Endothelial cell of umbilical vein (primary cell): ENCODE results near the gene ZNF407. TPM values are rescaled to one million over a fixed set of nuclear protein-coding genes. Genes with fewer than 3 reads are reported as not detected.

ENCODE experiments used
- BruUV-seq: library from RNA; stranded (reverse); fragments of 400-500 nt; replicated peaks from 2 replicates; lab custom pipeline; 2021; lab: Mats Ljungman, UMichigan
- CTCF ChIA-PET: fragments of 300-600, 350-600 bp; sonication (Branson Sonifier 250); formaldehyde crosslinking; loops from one replicate; lab custom pipeline; 2021; ENCODE audit warnings: antibody characterized with exemption, inconsistent platforms; lab: Charles Lee
- POLR2A ChIA-PET: fragments of 300-600, 350-600 bp; sonication (Branson Sonifier 250); formaldehyde crosslinking; loops from one replicate; lab custom pipeline; 2021; ENCODE audit warnings: antibody characterized with exemption, inconsistent platforms; lab: Charles Lee
- DNase-seq: peaks from one replicate; pipeline ENCODE4 v3.0.0-alpha.2; 2011; ENCODE audit warnings: low read depth, low spot score
- FAIRE-seq: peaks from 2 replicates; lab custom pipeline; 2011; peaks lifted over from hg19 to GRCh38; lab: Jason Lieb, UNC
- H2AFZ ChIP-seq: 2 replicates; pipeline ENCODE4 v1.6.0; 2012; ENCODE audit warnings: low read depth, low read length, control low read depth, inconsistent platforms
- H3K27ac ChIP-seq: 2 replicates; pipeline ENCODE4 v1.5.1; 2011; ENCODE audit warnings: low read depth, mild to moderate bottlenecking, control low read depth, low read length, moderate library complexity; ENCODE audit not compliant: insufficient read depth
- H3K27me3 ChIP-seq, 2 experiments: 2 replicates each; pipeline versions ENCODE4 v1.6.0 to v1.6.1; 2011; ENCODE audit warnings: low read length in 2 of 2, mixed read lengths in 1 of 2; ENCODE audit not compliant: control insufficient read depth in 2 of 2, insufficient read depth in 2 of 2
- H3K36me3 ChIP-seq, 2 experiments: 2 replicates in 1 of 2; 3 replicates in 1 of 2; pipeline ENCODE4 v1.5.1; 2011; ENCODE audit warnings: low read length in 2 of 2, mild to moderate bottlenecking in 1 of 2, moderate library complexity in 1 of 2; ENCODE audit not compliant: control insufficient read depth in 2 of 2, insufficient read depth in 2 of 2; ENCODE audit errors: extremely low read depth in 1 of 2
- H3K4me1 ChIP-seq: 3 replicates; pipeline ENCODE4 v1.5.1; 2011; ENCODE audit warnings: mild to moderate bottlenecking, low read length; ENCODE audit not compliant: control insufficient read depth, insufficient read depth; ENCODE audit errors: extremely low read depth
- H3K4me2 ChIP-seq: 2 replicates; pipeline ENCODE4 v1.6.1; 2011; ENCODE audit warnings: low read length, control low read depth, mixed read lengths; ENCODE audit not compliant: insufficient read depth
- H3K4me3 ChIP-seq, 3 experiments: fragments of 200-600 bp in 1 of 3; sonication (generic), shearing (Covaris generic) in 1 of 3; replicated peaks in 1 of 3; 2 replicates each; pipeline ENCODE4 v1.5.1; 2011 to 2016; ENCODE audit warnings: control low read depth in 3 of 3, low read length in 3 of 3, mild to moderate bottlenecking in 2 of 3, inconsistent platforms in 1 of 3, low read depth in 1 of 3, moderate library complexity in 1 of 3; ENCODE audit not compliant: insufficient read depth in 1 of 3
- H3K79me2 ChIP-seq: 2 replicates; pipeline ENCODE4 v1.6.0; 2012; ENCODE audit warnings: low read length, inconsistent platforms; ENCODE audit not compliant: control insufficient read depth, insufficient read depth
- H3K9ac ChIP-seq: replicated peaks from 2 replicates; pipeline ENCODE3; 2011; ENCODE audit warnings: low read length, control low read depth; ENCODE audit not compliant: insufficient read depth; ENCODE audit errors: extremely low read depth
- H3K9me1 ChIP-seq: replicated peaks from 3 replicates; pipeline ENCODE4 v1.6.0; 2011; ENCODE audit warnings: mild to moderate bottlenecking, low read length; ENCODE audit not compliant: control insufficient read depth, insufficient read depth; ENCODE audit errors: extremely low read depth
- H3K9me3 ChIP-seq: replicated peaks from 2 replicates; pipeline ENCODE4 v1.5.1; 2012; ENCODE audit warnings: low read length, inconsistent platforms; ENCODE audit not compliant: control insufficient read depth, insufficient read depth
- H4K20me1 ChIP-seq: replicated peaks from 2 replicates; pipeline ENCODE3; 2011; ENCODE audit warnings: mild to moderate bottlenecking, low read length; ENCODE audit not compliant: control insufficient read depth, insufficient read depth; ENCODE audit errors: extremely low read depth
- EZH2 ChIP-seq: IDR thresholded peaks from 2 replicates; pipeline ENCODE4 v1.6.1; 2012; ENCODE audit warnings: borderline replicate concordance, low read depth, mild to moderate bottlenecking, moderate library complexity, low read length, inconsistent platforms; ENCODE audit not compliant: severe bottlenecking
- FOS ChIP-seq: IDR thresholded peaks from 2 replicates; pipeline ENCODE4 v1.6.1; 2011; ENCODE audit warnings: mild to moderate bottlenecking, low read length, moderate library complexity, borderline replicate concordance; ENCODE audit not compliant: insufficient read depth
- GATA2 ChIP-seq: IDR thresholded peaks from 2 replicates; pipeline ENCODE4 v1.7.0; 2011; ENCODE audit warnings: low read depth, mild to moderate bottlenecking, moderate library complexity, mixed read lengths, low read length; ENCODE audit not compliant: insufficient read length, insufficient read depth
- JUN ChIP-seq: IDR thresholded peaks from 2 replicates; pipeline ENCODE4 v1.6.1; 2011; ENCODE audit warnings: borderline replicate concordance, low read depth; ENCODE audit not compliant: insufficient read length, insufficient read depth
- MYC ChIP-seq: IDR thresholded peaks from one replicate; pipeline ENCODE4 v1.6.1; 2011; ENCODE audit warnings: mild to moderate bottlenecking, low read depth, low read length
- POLR2A ChIP-seq: IDR thresholded peaks from 2 replicates; pipeline ENCODE4 v1.6.1; 2012; ENCODE audit warnings: low read depth, mild to moderate bottlenecking, control low read depth, low read length
- POLR2AphosphoS5 ChIP-seq: IDR thresholded peaks from 2 replicates; pipeline ENCODE4 v1.6.1; 2012; ENCODE audit warnings: low read depth, mild to moderate bottlenecking, control low read depth, low read length, moderate library complexity; ENCODE audit not compliant: insufficient read depth
- dilution Hi-C: fragments of 300-500 bp; cut with MboI; formaldehyde crosslinking; loops from one replicate; pipeline ENCODE4 v1.15.0; 2019; ENCODE audit warnings: low sequenced_read_pairs; ENCODE audit not compliant: extremely low pct_ligation_motif_present
- intact Hi-C: fragments of 100-400 bp; cut with micrococcal nuclease; formaldehyde crosslinking; loops from one replicate; pipeline ENCODE4 v1.10.0; 2022
- polyA plus RNA-seq, 4 experiments: library from polyadenylated mRNA; depleted of rRNA in 3 of 4; stranded (reverse) in 3 of 4; unstranded in 1 of 4; fragments of >200 nt; gene quantifications; 2 replicates each; pipeline versions ENCODE4 v1.2.1 to v1.2.3, GENCODE V29; 2011 to 2012; ENCODE audit warnings: missing spikeins in 1 of 4
- total RNA-seq: library from RNA; stranded (reverse); gene quantifications from 2 replicates; pipeline ENCODE4 v1.2.3, GENCODE V29; 2021
- TF ChIP-seq, protein P1 (sequence below): IDR thresholded peaks from 2 replicates; pipeline ENCODE4 v1.6.1; 2011; ENCODE audit not compliant: insufficient read depth, insufficient read length

The ZNF407 gene
- total and polyA plus RNA-seq, 2 donors (not counting 3 experiments of a cell fraction or from before 2014, with no cell fraction given): 3.8 to 20.1 TPM

DNA sequence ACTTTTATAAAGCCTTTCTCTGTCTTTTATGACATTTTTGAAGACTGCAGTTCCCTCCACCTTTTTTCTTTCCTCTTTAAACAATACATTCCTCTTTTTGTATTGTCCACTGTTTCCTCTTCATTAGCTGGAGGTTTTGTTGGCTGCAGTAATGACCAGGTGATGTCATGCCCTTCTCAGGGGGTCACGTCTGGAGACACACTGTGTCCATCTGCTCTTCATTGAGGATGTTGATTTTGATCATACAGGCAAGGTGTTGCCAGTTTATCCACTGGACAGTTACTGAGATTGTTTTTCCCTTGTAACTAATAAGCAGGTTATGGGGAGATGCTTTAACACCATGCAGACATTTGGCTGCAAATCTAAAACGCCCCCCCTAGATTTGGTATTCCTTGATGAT is 19.8 kb downstream of the ZNF407 start:
- Histone ChIP-seq H3K4me3 (no peak overlapping the region), H3K36me3 (no peaks in the 10 kb centered on the region), H3K4me1 (no peaks in the 10 kb centered on the region), H3K9ac (no peak overlapping the region), H2AFZ (no peak overlapping the region), H3K9me3 (no peaks in the 10 kb centered on the region), H3K27ac (no peak overlapping the region), H3K79me2 (peaks cover 14% of the 10 kb centered on the region), H3K27me3 (no peaks in the 10 kb centered on the region), H3K9me1 (no peaks in the 10 kb centered on the region), H3K4me2 (no peak overlapping the region), H4K20me1 (no peaks in the 10 kb centered on the region)
- no peak for FAIRE-seq
- intact Hi-C loops: no loop called here
- CTCF ChIA-PET: no interaction called here
- POLR2A ChIA-PET: no interaction called here
- peak; percentile 33 for DNase-seq
- dilution Hi-C loops: no loop called here
- no TSS peak for BruUV-seq
- TF ChIP-seq GATA2 (no peak), EZH2 (no peak), JUN (no peak), FOS (no peak), POLR2A (no peak)

DNA sequence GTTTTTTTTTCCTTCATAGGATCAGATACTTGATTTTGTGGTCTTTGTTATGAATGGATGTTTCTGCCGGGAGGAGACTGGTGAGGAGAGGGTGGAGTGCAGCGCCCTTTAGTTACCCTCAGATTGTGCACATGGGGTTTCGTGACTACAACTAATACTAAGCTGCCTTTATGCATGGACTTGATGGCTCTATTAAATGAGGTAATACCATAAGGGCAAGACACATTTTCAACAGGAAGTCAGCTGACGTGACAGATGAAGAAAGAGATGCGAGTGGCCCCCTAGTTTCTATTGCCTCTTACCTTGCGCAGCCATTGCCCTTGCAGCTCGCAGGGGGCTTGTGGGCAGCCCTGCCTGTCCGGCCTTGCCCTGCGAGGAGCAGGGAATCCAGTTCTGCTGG is 24.4 kb downstream of the ZNF407 start:
- H3K4me1 ChIP-seq: no peaks in the 10 kb centered on the region
- POLR2A ChIA-PET: no interaction called here
- dilution Hi-C loops: no loop called here
- no TSS peak for BruUV-seq
- H3K27me3 ChIP-seq: no peaks in the 10 kb centered on the region
- no peak overlapping the region for H3K27ac ChIP-seq
- H3K4me2 ChIP-seq: no peak overlapping the region
- TF ChIP-seq EZH2: no peak
- no peak for TF ChIP-seq MYC
- TF ChIP-seq FOS: no peak
- no peak for TF ChIP-seq POLR2A
- no peak for TF ChIP-seq JUN
- TF ChIP-seq GATA2: no peak
- no peak for TF ChIP-seq POLR2AphosphoS5
- TF ChIP-seq, protein P1, sequence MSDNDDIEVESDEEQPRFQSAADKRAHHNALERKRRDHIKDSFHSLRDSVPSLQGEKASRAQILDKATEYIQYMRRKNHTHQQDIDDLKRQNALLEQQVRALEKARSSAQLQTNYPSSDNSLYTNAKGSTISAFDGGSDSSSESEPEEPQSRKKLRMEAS: no peak
- no peaks in the 10 kb centered on the region for H4K20me1 ChIP-seq
- no peak overlapping the region for H3K9ac ChIP-seq
- no peak overlapping the region for H2AFZ ChIP-seq
- no peaks in the 10 kb centered on the region for H3K9me3 ChIP-seq
- H3K79me2 ChIP-seq: peaks cover 8% of the 10 kb centered on the region
- CTCF ChIA-PET: no interaction called here
- no peaks in the 10 kb centered on the region for H3K36me3 ChIP-seq
- intact Hi-C loops: loop anchor here (10.0 kb wide), 1 partner anchor 1723 kb away; no protein-coding TSS in a partner anchor
- DNase-seq (no peak), FAIRE-seq (no peak)
- H3K4me3 ChIP-seq: no peak overlapping the region
- no peaks in the 10 kb centered on the region for H3K9me1 ChIP-seq
